ENCODE measurements around the gene EID1.

DNA sequence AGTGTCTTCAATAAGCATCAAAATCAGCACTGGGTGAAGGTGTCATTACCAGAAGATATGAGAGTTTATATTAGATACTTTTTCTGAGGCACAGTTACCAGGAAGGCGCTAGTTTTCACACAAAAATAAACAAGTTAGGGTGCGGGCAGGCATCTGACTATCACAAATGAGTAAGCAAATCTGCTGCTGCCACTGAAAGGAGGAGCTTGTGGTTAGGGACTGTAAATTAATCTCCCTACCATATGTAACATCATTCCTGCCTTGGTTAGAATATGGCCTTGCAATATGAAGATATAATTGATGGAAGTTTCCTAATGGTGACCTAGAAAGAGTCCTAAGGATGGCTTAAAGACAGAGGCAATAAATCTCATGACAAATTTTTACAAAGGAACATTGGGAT lies 19.5 kb upstream of the EID1 start:
- TF ChIP-seq, protein P1, sequence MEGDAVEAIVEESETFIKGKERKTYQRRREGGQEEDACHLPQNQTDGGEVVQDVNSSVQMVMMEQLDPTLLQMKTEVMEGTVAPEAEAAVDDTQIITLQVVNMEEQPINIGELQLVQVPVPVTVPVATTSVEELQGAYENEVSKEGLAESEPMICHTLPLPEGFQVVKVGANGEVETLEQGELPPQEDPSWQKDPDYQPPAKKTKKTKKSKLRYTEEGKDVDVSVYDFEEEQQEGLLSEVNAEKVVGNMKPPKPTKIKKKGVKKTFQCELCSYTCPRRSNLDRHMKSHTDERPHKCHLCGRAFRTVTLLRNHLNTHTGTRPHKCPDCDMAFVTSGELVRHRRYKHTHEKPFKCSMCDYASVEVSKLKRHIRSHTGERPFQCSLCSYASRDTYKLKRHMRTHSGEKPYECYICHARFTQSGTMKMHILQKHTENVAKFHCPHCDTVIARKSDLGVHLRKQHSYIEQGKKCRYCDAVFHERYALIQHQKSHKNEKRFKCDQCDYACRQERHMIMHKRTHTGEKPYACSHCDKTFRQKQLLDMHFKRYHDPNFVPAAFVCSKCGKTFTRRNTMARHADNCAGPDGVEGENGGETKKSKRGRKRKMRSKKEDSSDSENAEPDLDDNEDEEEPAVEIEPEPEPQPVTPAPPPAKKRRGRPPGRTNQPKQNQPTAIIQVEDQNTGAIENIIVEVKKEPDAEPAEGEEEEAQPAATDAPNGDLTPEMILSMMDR (IDR thresholded peaks at IDR 0.05) = no peak
- TF ChIP-seq POLR2A (IDR thresholded peaks at IDR 0.05) = no peak
